ENCODE results near the gene MYCBPAP.
A peak's percentile ranks its signal among the peaks of the same experiment; 100 is the strongest.

DNA sequence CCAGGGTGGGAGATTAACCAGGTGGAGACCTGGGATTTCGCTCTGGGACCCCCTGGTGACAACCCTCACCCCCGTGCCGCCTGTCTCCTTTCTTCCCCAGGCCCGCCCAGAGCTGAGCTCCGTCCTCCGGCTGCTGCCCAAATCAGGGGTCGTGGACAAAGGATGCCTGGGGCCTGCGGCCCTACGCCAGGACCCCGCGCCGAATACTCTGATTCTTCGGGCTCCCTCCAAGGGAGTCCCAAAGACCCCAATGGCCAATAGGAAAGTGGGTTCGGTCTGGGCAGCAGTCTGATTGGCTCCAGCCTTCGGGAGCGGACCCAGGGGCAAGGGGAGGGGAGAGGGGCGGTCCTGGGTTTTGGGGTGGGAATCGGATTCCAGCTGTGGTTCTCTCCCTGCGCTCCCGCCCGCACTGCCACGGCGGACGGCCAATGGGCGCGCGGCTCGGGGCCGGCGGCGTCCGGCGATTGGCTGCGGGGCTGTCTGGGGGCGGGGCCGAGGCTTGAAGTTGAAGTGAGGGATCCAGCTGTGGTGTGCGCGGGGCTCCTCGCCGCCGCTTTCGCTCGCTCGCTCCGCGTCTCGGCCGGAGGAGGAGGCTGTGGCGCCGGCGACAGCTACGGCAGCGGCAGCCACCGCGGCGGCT lies 52.1 kb downstream of the MYCBPAP start, which contains the start of gene CACNA1G:
- TF ChIP-seq, protein P1, sequence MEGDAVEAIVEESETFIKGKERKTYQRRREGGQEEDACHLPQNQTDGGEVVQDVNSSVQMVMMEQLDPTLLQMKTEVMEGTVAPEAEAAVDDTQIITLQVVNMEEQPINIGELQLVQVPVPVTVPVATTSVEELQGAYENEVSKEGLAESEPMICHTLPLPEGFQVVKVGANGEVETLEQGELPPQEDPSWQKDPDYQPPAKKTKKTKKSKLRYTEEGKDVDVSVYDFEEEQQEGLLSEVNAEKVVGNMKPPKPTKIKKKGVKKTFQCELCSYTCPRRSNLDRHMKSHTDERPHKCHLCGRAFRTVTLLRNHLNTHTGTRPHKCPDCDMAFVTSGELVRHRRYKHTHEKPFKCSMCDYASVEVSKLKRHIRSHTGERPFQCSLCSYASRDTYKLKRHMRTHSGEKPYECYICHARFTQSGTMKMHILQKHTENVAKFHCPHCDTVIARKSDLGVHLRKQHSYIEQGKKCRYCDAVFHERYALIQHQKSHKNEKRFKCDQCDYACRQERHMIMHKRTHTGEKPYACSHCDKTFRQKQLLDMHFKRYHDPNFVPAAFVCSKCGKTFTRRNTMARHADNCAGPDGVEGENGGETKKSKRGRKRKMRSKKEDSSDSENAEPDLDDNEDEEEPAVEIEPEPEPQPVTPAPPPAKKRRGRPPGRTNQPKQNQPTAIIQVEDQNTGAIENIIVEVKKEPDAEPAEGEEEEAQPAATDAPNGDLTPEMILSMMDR (IDR thresholded peaks at IDR 0.05): no peak
- TF ChIP-seq POLR2A (IDR thresholded peaks at IDR 0.05): peak in 1 of 2 donors; percentile 46

All from thyroid gland (tissue), 4 donors.